Measurements from ENCODE around the gene SH2D6. TPM values are rescaled to one million over a fixed set of nuclear protein-coding genes. Genes with fewer than 3 reads are reported as not detected.
A peak's percentile ranks its signal among the peaks of the same experiment; 100 is the strongest.

The SH2D6 gene
- total and polyA plus RNA-seq, 4 donors: 1.0 to 2.1 (median 1.2) TPM; not detected in 1

- H3K4me3 ChIP-seq (ENCODE audit: low read depth, low read length): no peak overlapping the region
- 50% methylated on average over 5 of the region's 5 CpGs for WGBS (ENCODE audit: insufficient coverage)
- H3K36me3 ChIP-seq (ENCODE audit: control insufficient read depth, insufficient read depth, low read length): peaks cover 24% of the 10 kb centered on the region
- peak in 1 of 6 donors; percentile 70 for DNase-seq (ENCODE audit: low read depth in 4 of 6, low spot score in 6 of 6)
- H3K27me3 ChIP-seq (ENCODE audit: control insufficient read depth, insufficient read depth, low read length): no peaks in the 10 kb centered on the region
- H3K9me3 ChIP-seq (ENCODE audit: control insufficient read depth, insufficient read depth, low read length): no peaks in the 10 kb centered on the region
- H3K27ac ChIP-seq (ENCODE audit: low read depth, low read length): peak overlapping the region; percentile 25
- H3K4me1 ChIP-seq (ENCODE audit: control insufficient read depth, insufficient read depth, low read length): peaks cover 53% of the 10 kb centered on the region
Measured at GRCh38 chr2:85396531-85397470, 21.7 kb upstream of the SH2D6 start.

- DNase-seq (ENCODE audit: low read depth in 4 of 6, low spot score in 6 of 6): no peak
- 86% methylated on average over 4 of the region's 4 CpGs for WGBS (ENCODE audit: insufficient coverage)
- H3K4me1 ChIP-seq (ENCODE audit: control insufficient read depth, insufficient read depth, low read length): peaks cover 55% of the 10 kb centered on the region
- no peaks in the 10 kb centered on the region for H3K27me3 ChIP-seq (ENCODE audit: control insufficient read depth, insufficient read depth, low read length)
- H3K9me3 ChIP-seq (ENCODE audit: control insufficient read depth, insufficient read depth, low read length): no peaks in the 10 kb centered on the region
- peaks cover 16% of the 10 kb centered on the region for H3K36me3 ChIP-seq (ENCODE audit: control insufficient read depth, insufficient read depth, low read length)
- no peak overlapping the region for H3K4me3 ChIP-seq (ENCODE audit: low read depth, low read length)
- H3K27ac ChIP-seq (ENCODE audit: low read depth, low read length): no peak overlapping the region
Measured at GRCh38 chr2:85397925-85398331, 20.6 kb upstream of the SH2D6 start.

DNA sequence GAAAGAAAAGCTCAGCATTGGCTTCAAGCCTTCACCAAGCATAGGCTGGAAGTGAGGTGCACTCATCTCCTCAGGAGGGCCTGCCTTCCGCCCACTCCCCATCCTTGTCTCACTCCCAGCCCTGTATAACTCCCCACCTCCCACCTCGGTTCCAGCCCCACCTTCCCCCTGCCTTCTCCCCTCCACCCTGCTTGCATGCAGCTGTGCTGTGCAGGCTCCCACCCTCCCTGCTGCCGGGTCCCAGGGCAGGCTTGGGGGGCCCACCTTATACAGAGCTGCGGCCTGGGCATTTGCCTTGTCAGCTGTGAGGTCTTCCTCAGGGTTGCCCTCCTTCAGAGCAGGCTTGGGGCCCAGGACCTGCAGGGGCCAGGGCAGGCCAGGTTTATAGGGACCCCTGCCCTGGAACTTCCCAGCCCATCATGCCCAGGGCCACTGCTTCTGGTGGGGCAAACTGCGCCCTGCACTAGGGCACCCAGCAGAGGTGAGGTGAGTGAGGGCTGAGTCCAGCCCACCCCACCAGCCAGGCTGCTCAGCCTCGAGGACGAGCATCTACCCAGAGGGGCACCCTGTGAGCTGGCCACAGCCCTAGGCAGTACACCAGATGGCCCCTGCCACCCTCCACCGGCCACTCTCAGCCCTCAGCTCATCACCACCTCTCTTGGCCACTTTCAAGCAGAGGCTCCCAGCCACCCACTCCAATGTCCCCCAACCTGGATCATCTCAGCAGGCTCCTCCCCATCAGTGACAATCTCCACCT lies 19.9 kb upstream of the SH2D6 start:
- no peak overlapping the region for H3K27ac ChIP-seq (ENCODE audit: low read depth, low read length)
- peaks cover 15% of the 10 kb centered on the region for H3K36me3 ChIP-seq (ENCODE audit: control insufficient read depth, insufficient read depth, low read length)
- WGBS (ENCODE audit: insufficient coverage): 86% methylated on average over 8 of the region's 8 CpGs
- no peak for DNase-seq (ENCODE audit: low read depth in 4 of 6, low spot score in 6 of 6)
- peaks cover 55% of the 10 kb centered on the region for H3K4me1 ChIP-seq (ENCODE audit: control insufficient read depth, insufficient read depth, low read length)
- H3K9me3 ChIP-seq (ENCODE audit: control insufficient read depth, insufficient read depth, low read length): no peaks in the 10 kb centered on the region
- no peak overlapping the region for H3K4me3 ChIP-seq (ENCODE audit: low read depth, low read length)
- H3K27me3 ChIP-seq (ENCODE audit: control insufficient read depth, insufficient read depth, low read length): no peaks in the 10 kb centered on the region

- Histone ChIP-seq H3K9me3 (ENCODE audit: control insufficient read depth, insufficient read depth, low read length) (no peaks in the 10 kb centered on the region), H3K4me1 (ENCODE audit: control insufficient read depth, insufficient read depth, low read length) (peaks cover 50% of the 10 kb centered on the region), H3K27ac (ENCODE audit: low read depth, low read length) (no peak overlapping the region), H3K4me3 (ENCODE audit: low read depth, low read length) (no peak overlapping the region), H3K36me3 (ENCODE audit: control insufficient read depth, insufficient read depth, low read length) (peaks cover 15% of the 10 kb centered on the region), H3K27me3 (ENCODE audit: control insufficient read depth, insufficient read depth, low read length) (no peaks in the 10 kb centered on the region)
- no peak for DNase-seq (ENCODE audit: low read depth in 4 of 6, low spot score in 6 of 6)
- 94% methylated on average over 8 of the region's 8 CpGs for WGBS (ENCODE audit: insufficient coverage)
Measured at GRCh38 chr2:85399183-85399455, 19.4 kb upstream of the SH2D6 start.

DNA sequence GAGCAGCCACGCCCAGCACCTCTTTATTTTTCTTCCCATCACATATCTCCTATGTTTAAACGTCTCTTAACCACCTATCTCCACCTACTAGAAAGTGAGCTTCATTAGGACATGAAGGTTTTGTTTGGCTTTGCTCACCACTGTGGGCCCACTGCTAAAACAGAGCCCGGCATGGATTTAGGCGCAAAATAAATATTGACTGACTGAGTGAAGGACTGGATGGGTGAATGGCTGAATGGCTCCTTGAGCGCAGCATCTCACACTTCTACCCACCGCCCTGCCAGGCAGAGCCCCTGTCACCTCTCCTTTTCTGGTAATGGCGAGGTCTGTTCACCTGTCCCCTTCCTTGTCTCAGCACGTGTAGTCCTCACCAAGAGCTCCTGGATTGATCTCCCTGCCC lies 18.5 kb upstream of the SH2D6 start:
- Histone ChIP-seq H3K4me3 (ENCODE audit: low read depth, low read length) (no peak overlapping the region), H3K27ac (ENCODE audit: low read depth, low read length) (no peak overlapping the region), H3K27me3 (ENCODE audit: control insufficient read depth, insufficient read depth, low read length) (no peaks in the 10 kb centered on the region), H3K9me3 (ENCODE audit: control insufficient read depth, insufficient read depth, low read length) (no peaks in the 10 kb centered on the region), H3K36me3 (ENCODE audit: control insufficient read depth, insufficient read depth, low read length) (peaks cover 12% of the 10 kb centered on the region), H3K4me1 (ENCODE audit: control insufficient read depth, insufficient read depth, low read length) (peaks cover 41% of the 10 kb centered on the region)
- no peak for DNase-seq (ENCODE audit: low read depth in 4 of 6, low spot score in 6 of 6)
- 96% methylated on average over 5 of the region's 8 CpGs for WGBS (ENCODE audit: insufficient coverage)

- 40% methylated on average over 11 of the region's 14 CpGs for WGBS (ENCODE audit: insufficient coverage)
- peaks cover 11% of the 10 kb centered on the region for H3K36me3 ChIP-seq (ENCODE audit: control insufficient read depth, insufficient read depth, low read length)
- peaks cover 36% of the 10 kb centered on the region for H3K4me1 ChIP-seq (ENCODE audit: control insufficient read depth, insufficient read depth, low read length)
- H3K4me3 ChIP-seq (ENCODE audit: low read depth, low read length): no peak overlapping the region
- no peaks in the 10 kb centered on the region for H3K9me3 ChIP-seq (ENCODE audit: control insufficient read depth, insufficient read depth, low read length)
- H3K27me3 ChIP-seq (ENCODE audit: control insufficient read depth, insufficient read depth, low read length): no peaks in the 10 kb centered on the region
- no peak overlapping the region for H3K27ac ChIP-seq (ENCODE audit: low read depth, low read length)
- peak in 3 of 6 donors; percentile 52 to 83 (median 76) for DNase-seq (ENCODE audit: low read depth in 4 of 6, low spot score in 6 of 6)
Measured at GRCh38 chr2:85400541-85401463, 17.7 kb upstream of the SH2D6 start.

- Histone ChIP-seq H3K4me3 (ENCODE audit: low read depth, low read length) (no peak overlapping the region), H3K36me3 (ENCODE audit: control insufficient read depth, insufficient read depth, low read length) (peaks cover 11% of the 10 kb centered on the region), H3K27me3 (ENCODE audit: control insufficient read depth, insufficient read depth, low read length) (no peaks in the 10 kb centered on the region), H3K9me3 (ENCODE audit: control insufficient read depth, insufficient read depth, low read length) (no peaks in the 10 kb centered on the region), H3K27ac (ENCODE audit: low read depth, low read length) (no peak overlapping the region), H3K4me1 (ENCODE audit: control insufficient read depth, insufficient read depth, low read length) (peaks cover 33% of the 10 kb centered on the region)
- DNase-seq (ENCODE audit: low read depth in 4 of 6, low spot score in 6 of 6): peak in 1 of 6 donors; percentile 0
- WGBS (ENCODE audit: insufficient coverage): 86% methylated on average over 7 of the region's 7 CpGs
Measured at GRCh38 chr2:85401464-85401805, 17.1 kb upstream of the SH2D6 start.

DNA sequence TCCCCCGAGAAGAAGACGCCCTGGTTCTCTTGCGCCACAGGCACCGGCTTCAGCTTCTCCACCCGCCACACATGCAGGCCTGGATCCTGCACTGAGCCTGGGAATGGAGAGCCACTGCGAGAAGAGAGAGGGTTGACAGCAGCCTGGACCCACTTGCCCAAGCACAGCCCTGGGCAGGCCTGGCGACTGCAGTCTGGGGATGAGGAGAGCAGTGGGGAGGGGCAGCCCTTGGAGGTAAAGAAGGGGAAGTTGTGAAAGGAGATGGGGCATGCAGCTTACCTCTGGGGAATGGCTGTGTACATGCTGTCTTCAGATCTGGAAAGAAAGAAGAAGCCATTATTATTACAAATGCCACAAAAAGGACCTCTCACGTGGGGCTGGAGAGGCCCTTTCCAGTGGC lies 16.7 kb upstream of the SH2D6 start:
- Histone ChIP-seq H3K27me3 (ENCODE audit: control insufficient read depth, insufficient read depth, low read length) (no peaks in the 10 kb centered on the region), H3K9me3 (ENCODE audit: control insufficient read depth, insufficient read depth, low read length) (no peaks in the 10 kb centered on the region), H3K27ac (ENCODE audit: low read depth, low read length) (no peak overlapping the region), H3K4me1 (ENCODE audit: control insufficient read depth, insufficient read depth, low read length) (peaks cover 29% of the 10 kb centered on the region), H3K36me3 (ENCODE audit: control insufficient read depth, insufficient read depth, low read length) (peaks cover 11% of the 10 kb centered on the region), H3K4me3 (ENCODE audit: low read depth, low read length) (no peak overlapping the region)
- 94% methylated on average over 6 of the region's 8 CpGs for WGBS (ENCODE audit: insufficient coverage)
- peak in 1 of 6 donors; percentile 0 for DNase-seq (ENCODE audit: low read depth in 4 of 6, low spot score in 6 of 6)

All from spinal cord (tissue), 10 donors.